ENCODE results near the gene CYP20A1.

Gene CYP20A1

DNA sequence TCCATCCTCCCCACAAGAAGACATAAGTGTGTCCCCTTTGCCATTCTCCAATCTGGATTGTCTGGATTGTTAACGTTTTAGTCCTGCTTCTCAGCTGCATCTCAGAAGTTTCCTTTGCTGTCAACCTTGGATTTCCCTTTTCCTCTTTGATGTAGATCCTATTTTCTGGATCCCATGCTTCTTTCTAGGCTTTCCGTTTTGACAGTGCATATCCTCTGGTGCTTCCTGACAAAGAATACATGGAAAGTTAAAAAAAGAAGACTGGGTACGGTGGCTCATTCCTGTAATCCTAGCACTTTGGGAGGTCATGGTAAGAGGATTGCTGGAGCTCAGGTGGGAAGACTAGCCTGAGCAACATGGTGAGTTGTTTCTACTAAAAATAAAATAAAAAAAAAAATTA is 116.1 kb downstream of the CYP20A1 start:
- no peak for FAIRE-seq
- no peak for DNase-seq (ENCODE audit: insufficient read length, low spot score)

Measured in HTR-8/SVneo (cell line).